IMR-90 (cell line): ENCODE measurements around the gene MRPL19.

Source experiments
- CEBPB ChIP-seq: IDR thresholded peaks from 2 replicates; pipeline ENCODE4 v1.6.1; 2012; ENCODE audit warnings: low read depth, low read length, improper control_type of control experiment
- CTCF ChIP-seq: conservative IDR thresholded peaks from 2 replicates; pipeline ENCODE4 v1.5.1; 2012; ENCODE audit warnings: mild to moderate bottlenecking, low read depth, low read length, improper control_type of control experiment
- ELK1 ChIP-seq: fragments of 150-350 bp; IDR thresholded peaks from 2 replicates; pipeline ENCODE4 v1.6.1; 2016; ENCODE audit warnings: low read depth, mild to moderate bottlenecking, low read length, moderate library complexity, borderline replicate concordance
- MAFK ChIP-seq: IDR thresholded peaks from 2 replicates; pipeline ENCODE4 v1.6.1; 2012; ENCODE audit warnings: low read depth, low read length, improper control_type of control experiment
- MAZ ChIP-seq: IDR thresholded peaks from 2 replicates; pipeline ENCODE4 v1.6.1; 2012; ENCODE audit warnings: low read depth, mild to moderate bottlenecking, low read length, improper control_type of control experiment, moderate library complexity, borderline replicate concordance
- MXI1 ChIP-seq: IDR thresholded peaks from 2 replicates; pipeline ENCODE4 v1.6.1; 2012; ENCODE audit warnings: low read depth, mild to moderate bottlenecking, low read length, moderate library complexity, borderline replicate concordance
- NFE2L2 ChIP-seq: fragments of 150-350 bp; IDR thresholded peaks from 2 replicates; pipeline ENCODE4 v1.6.1; 2016; ENCODE audit warnings: low read depth, mild to moderate bottlenecking, low read length
- POLR2A ChIP-seq: IDR thresholded peaks from 2 replicates; pipeline ENCODE4 v1.6.1; 2012; ENCODE audit warnings: mild to moderate bottlenecking, low read depth, low read length
- RAD21 ChIP-seq: IDR thresholded peaks from 2 replicates; pipeline ENCODE4 v1.6.1; 2012; ENCODE audit warnings: low read length, improper control_type of control experiment
- RFX5 ChIP-seq: IDR thresholded peaks from 2 replicates; pipeline ENCODE4 v1.8.0; 2012; ENCODE audit warnings: low read depth, mild to moderate bottlenecking, low read length, moderate library complexity
- SMC3 ChIP-seq: fragments of 150-350 bp; IDR thresholded peaks from 2 replicates; pipeline ENCODE4 v1.6.1; 2016; ENCODE audit warnings: low read depth, mild to moderate bottlenecking, antibody characterized with exemption, low read length, moderate library complexity
- USF2 ChIP-seq: fragments of 150-350 bp; IDR thresholded peaks from 2 replicates; pipeline ENCODE4 v1.6.1; 2017; ENCODE audit warnings: mild to moderate bottlenecking, antibody characterized with exemption, low read length, low read depth

GRCh38 chr2:75643980-75644379, 2.6 kb upstream of the MRPL19 start:
- TF ChIP-seq MAFK (no peak), CTCF (no peak), POLR2A (no peak), USF2 (no peak), RFX5 (no peak), ELK1 (no peak), SMC3 (no peak), MXI1 (no peak), CEBPB (no peak), MAZ (no peak), RAD21 (no peak), NFE2L2 (no peak)
